ENCODE results near the gene DNAJC7. TPM values are rescaled to one million over a fixed set of nuclear protein-coding genes. Genes with fewer than 3 reads are reported as not detected.
"Not testable (repeated sequence)": the region's sequence is repeated elsewhere in the genome, so short reads cannot be mapped to it uniquely, and the experiment has no call there.

Gene DNAJC7
- total RNA-seq, 1 donor from 2014 or later = 92.5 TPM

DNA sequence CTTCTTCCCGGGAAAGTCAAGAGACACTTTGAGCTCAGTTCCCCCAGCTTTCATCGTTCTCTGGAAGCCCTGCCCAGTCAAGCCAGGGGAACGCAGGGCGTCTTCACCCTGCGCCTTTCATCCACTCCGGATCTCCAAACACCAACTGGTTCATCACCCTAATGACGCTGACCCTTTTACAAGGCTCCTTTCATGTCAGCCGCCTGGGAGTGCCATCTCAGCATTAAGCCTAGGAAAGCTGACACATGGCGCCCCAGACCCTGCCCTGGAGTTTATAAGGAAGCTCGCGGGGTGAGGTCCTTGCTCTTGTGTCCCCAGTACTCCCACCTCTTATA, 594 bp upstream of the DNAJC7 start:
- peaks cover 14% of the 10 kb centered on the region for H3K4me1 ChIP-seq
- H2AFZ ChIP-seq (replicated peaks) = peak overlapping the region; percentile 82

DNA sequence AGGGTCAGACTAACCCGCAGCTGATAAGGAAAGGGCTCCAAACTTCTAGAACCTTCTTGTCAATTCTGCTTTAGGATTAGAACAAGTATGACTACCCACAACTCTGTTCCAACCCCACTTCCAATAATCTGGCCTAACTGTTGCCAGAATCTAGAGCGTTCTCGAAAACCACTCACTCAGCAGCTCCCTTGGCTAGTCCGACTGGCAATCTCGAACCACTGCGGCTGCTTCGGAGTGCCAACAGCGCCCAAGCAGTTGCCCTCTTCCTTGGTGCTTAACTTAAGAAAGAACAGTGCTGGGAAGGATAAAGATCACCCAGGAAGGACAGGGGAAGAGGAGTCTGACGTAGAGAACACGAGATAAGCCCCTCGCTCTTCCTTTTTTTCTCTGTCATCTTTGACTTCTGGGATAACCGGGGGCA, 818 bp downstream of the DNAJC7 start:
- H3K36me3 ChIP-seq = no peaks in the 10 kb centered on the region
- TF ChIP-seq EZH2phosphoT487 (IDR thresholded peaks at IDR 0.05) = no peak
- H3K4me1 Mint-ChIP-seq = peaks cover 61% of the 10 kb centered on the region

More for the DNA sequence above, 594 bp upstream of the DNAJC7 start:
- Mint-ChIP-seq H3K4me3 (peak overlapping the region; percentile 97), H3K4me1 (peaks cover 50% of the 10 kb centered on the region), H3K36me3 (peaks cover 14% of the 10 kb centered on the region), H3K27ac (peak overlapping the region; percentile 94), H3K9me3 (no peaks in the 10 kb centered on the region), H3K27me3 (ENCODE audit: insufficient read depth, low read depth) (peaks cover 5% of the 10 kb centered on the region)
- TF ChIP-seq EZH2phosphoT487 (IDR thresholded peaks at IDR 0.05) = no peak
- TF ChIP-seq CTCF (IDR thresholded peaks at IDR 0.05) = no peak
- no peak for TF ChIP-seq EZH2 (IDR thresholded peaks at IDR 0.05)
- Histone ChIP-seq H4K20me1 (ENCODE audit: low read depth) (peaks cover 16% of the 10 kb centered on the region), H3K79me2 (ENCODE audit: low read depth) (peaks cover 62% of the 10 kb centered on the region), H3K9me3 (ENCODE audit: low read depth) (no peaks in the 10 kb centered on the region), H3K4me3 (peak overlapping the region; percentile 93), H3K36me3 (no peaks in the 10 kb centered on the region), H3K9ac (peak overlapping the region; percentile 1), H3K27me3 (no peaks in the 10 kb centered on the region), H3F3A (ENCODE audit: low read depth) (peaks cover 62% of the 10 kb centered on the region), H3K4me2 (peak overlapping the region; percentile 87), H3K27ac (peak overlapping the region; percentile 40)
- DNase-seq (ENCODE audit: low spot score) = peak; percentile 74

DNA sequence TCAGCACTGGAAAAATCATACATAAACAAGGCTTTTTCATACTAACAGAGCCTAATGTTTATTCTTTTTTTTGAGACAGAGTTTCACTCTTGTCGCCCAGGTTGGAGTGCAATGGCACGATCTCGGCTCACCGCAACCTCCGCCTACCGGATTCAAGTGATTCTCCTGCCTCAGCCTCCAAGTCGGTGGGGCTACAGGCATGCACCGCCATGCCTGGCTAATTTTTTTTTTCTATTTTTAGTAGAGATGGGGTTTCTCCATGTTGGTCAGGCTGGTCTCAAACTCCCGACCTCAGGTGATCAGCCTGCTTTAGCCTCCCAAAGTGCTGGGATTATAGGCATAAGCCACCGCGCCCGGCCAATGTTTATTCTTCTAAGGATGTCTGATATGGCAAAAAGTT, 3.5 kb downstream of the DNAJC7 start:
- H3K79me2 ChIP-seq (ENCODE audit: low read depth) = peaks cover 84% of the 10 kb centered on the region
- peak overlapping the region; percentile 24 for H3K27ac Mint-ChIP-seq
- not testable (repeated sequence) for H2AFZ ChIP-seq (replicated peaks); H3K9me3 Mint-ChIP-seq; H3K27me3 ChIP-seq; H3K4me3 Mint-ChIP-seq; H3K36me3 ChIP-seq; DNase-seq (ENCODE audit: low spot score); H3K27ac ChIP-seq; H3K4me3 ChIP-seq; H3K27me3 Mint-ChIP-seq (ENCODE audit: insufficient read depth, low read depth); H3K9me3 ChIP-seq (ENCODE audit: low read depth); H3K9ac ChIP-seq
- peaks cover 26% of the 10 kb centered on the region for H3K36me3 Mint-ChIP-seq
- H3F3A ChIP-seq (ENCODE audit: low read depth) = peaks cover 73% of the 10 kb centered on the region
- H3K4me1 Mint-ChIP-seq = peaks cover 50% of the 10 kb centered on the region
- H3K4me2 ChIP-seq = peak overlapping the region; percentile 5
- H3K4me1 ChIP-seq = peaks cover 20% of the 10 kb centered on the region
- peaks cover 36% of the 10 kb centered on the region for H4K20me1 ChIP-seq (ENCODE audit: low read depth)

More for the DNA sequence above, 818 bp downstream of the DNAJC7 start:
- H3K27ac ChIP-seq = no peak overlapping the region
- H3K9me3 ChIP-seq (ENCODE audit: low read depth) = no peaks in the 10 kb centered on the region
- peaks cover 70% of the 10 kb centered on the region for H3F3A ChIP-seq (ENCODE audit: low read depth)
- no peaks in the 10 kb centered on the region for H3K27me3 ChIP-seq
- H3K79me2 ChIP-seq (ENCODE audit: low read depth) = peaks cover 73% of the 10 kb centered on the region
- Mint-ChIP-seq H3K27me3 (ENCODE audit: insufficient read depth, low read depth) (peaks cover 5% of the 10 kb centered on the region), H3K27ac (peak overlapping the region; percentile 99), H3K4me3 (peak overlapping the region; percentile 97), H3K36me3 (peaks cover 13% of the 10 kb centered on the region), H3K9me3 (no peaks in the 10 kb centered on the region)
- H3K9ac ChIP-seq = peak overlapping the region; percentile 92
- peak overlapping the region; percentile 84 for H2AFZ ChIP-seq (replicated peaks)
- peak; percentile 17 for DNase-seq (ENCODE audit: low spot score)
- H3K4me1 ChIP-seq = peaks cover 22% of the 10 kb centered on the region
- H4K20me1 ChIP-seq (ENCODE audit: low read depth) = peaks cover 25% of the 10 kb centered on the region
- peak overlapping the region; percentile 93 for H3K4me3 ChIP-seq
- peak overlapping the region; percentile 98 for H3K4me2 ChIP-seq

- Mint-ChIP-seq H3K27ac (peak overlapping the region; percentile 66), H3K4me1 (peaks cover 41% of the 10 kb centered on the region), H3K36me3 (peaks cover 26% of the 10 kb centered on the region)
- not testable (repeated sequence) for H3K27me3 ChIP-seq; H3K27me3 Mint-ChIP-seq (ENCODE audit: insufficient read depth, low read depth); H3K36me3 ChIP-seq; H3K9me3 Mint-ChIP-seq; H3K4me3 ChIP-seq; DNase-seq (ENCODE audit: low spot score); H3K4me2 ChIP-seq; H3K4me3 Mint-ChIP-seq; H2AFZ ChIP-seq (replicated peaks); H3K27ac ChIP-seq; H3K9ac ChIP-seq; H3K9me3 ChIP-seq (ENCODE audit: low read depth)
- peaks cover 20% of the 10 kb centered on the region for H3K4me1 ChIP-seq
- H3K79me2 ChIP-seq (ENCODE audit: low read depth) = peaks cover 98% of the 10 kb centered on the region
- peaks cover 60% of the 10 kb centered on the region for H3F3A ChIP-seq (ENCODE audit: low read depth)
- H4K20me1 ChIP-seq (ENCODE audit: low read depth) = peaks cover 41% of the 10 kb centered on the region
These were observed 4.9 kb downstream of the DNAJC7 start for GRCh38 chr17:42012363-42012762.

DNA sequence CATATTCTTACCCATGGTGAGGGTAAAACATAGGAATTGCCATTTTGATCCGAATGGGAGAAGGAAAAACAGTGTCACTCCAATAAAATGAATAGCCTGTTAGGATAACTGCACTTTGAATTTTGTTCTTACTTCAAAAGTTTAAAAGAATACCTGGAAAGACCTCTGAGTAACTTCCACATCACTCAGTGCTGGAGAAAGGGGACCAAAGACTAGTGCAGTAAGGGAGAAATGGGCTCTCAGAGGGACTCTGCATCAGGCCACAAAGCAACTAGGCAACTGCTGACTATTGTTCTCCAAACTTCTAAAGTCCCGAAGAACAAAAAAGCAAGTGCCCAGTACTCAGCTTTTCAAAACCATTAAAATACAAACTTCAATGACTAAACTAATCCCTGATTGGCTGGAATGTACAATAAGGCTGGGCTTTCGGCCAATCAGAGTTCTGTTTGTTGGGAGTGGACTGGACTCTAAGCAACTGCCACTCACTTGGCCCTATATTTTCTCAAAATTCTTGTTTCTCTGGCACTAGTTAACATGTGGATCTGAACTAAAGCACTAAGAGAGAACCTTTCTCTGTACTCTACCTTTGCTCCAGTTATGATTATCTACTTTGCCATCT, 6.2 kb downstream of the DNAJC7 start:
- peaks cover 33% of the 10 kb centered on the region for H3K4me1 Mint-ChIP-seq
- H3K4me2 ChIP-seq = no peak overlapping the region

More for the DNA sequence above, 6.2 kb downstream of the DNAJC7 start:
- Histone ChIP-seq H2AFZ (replicated peaks) (no peak overlapping the region), H4K20me1 (ENCODE audit: low read depth) (peaks cover 51% of the 10 kb centered on the region), H3K27ac (no peak overlapping the region), H3K27me3 (no peaks in the 10 kb centered on the region), H3K36me3 (no peaks in the 10 kb centered on the region), H3K79me2 (ENCODE audit: low read depth) (peaks cover 100% of the 10 kb centered on the region), H3K9me3 (ENCODE audit: low read depth) (no peaks in the 10 kb centered on the region), H3K4me1 (peaks cover 16% of the 10 kb centered on the region), H3K9ac (no peak overlapping the region), H3F3A (ENCODE audit: low read depth) (peaks cover 50% of the 10 kb centered on the region), H3K4me3 (no peak overlapping the region)
- Mint-ChIP-seq H3K9me3 (no peaks in the 10 kb centered on the region), H3K27me3 (ENCODE audit: insufficient read depth, low read depth) (no peaks in the 10 kb centered on the region), H3K36me3 (peaks cover 29% of the 10 kb centered on the region), H3K27ac (peak overlapping the region; percentile 27), H3K4me3 (no peak overlapping the region)
- no peak for TF ChIP-seq EZH2 (IDR thresholded peaks at IDR 0.05)
- TF ChIP-seq CTCF (IDR thresholded peaks at IDR 0.05) = no peak
- peak; percentile 21 for DNase-seq (ENCODE audit: low spot score)

Data from neural progenitor cell (in vitro differentiated cells).